ENCODE measurements around the gene SDSL.

Gene SDSL

GRCh38 chr12:113436993-113437728, 15.0 kb downstream of the SDSL start:
- H3K27ac ChIP-seq = no peak overlapping the region
- TF ChIP-seq, protein P1, sequence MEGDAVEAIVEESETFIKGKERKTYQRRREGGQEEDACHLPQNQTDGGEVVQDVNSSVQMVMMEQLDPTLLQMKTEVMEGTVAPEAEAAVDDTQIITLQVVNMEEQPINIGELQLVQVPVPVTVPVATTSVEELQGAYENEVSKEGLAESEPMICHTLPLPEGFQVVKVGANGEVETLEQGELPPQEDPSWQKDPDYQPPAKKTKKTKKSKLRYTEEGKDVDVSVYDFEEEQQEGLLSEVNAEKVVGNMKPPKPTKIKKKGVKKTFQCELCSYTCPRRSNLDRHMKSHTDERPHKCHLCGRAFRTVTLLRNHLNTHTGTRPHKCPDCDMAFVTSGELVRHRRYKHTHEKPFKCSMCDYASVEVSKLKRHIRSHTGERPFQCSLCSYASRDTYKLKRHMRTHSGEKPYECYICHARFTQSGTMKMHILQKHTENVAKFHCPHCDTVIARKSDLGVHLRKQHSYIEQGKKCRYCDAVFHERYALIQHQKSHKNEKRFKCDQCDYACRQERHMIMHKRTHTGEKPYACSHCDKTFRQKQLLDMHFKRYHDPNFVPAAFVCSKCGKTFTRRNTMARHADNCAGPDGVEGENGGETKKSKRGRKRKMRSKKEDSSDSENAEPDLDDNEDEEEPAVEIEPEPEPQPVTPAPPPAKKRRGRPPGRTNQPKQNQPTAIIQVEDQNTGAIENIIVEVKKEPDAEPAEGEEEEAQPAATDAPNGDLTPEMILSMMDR (conservative IDR thresholded peaks at IDR 0.05) = no peak

- H3K27ac ChIP-seq = no peak overlapping the region
- TF ChIP-seq, protein P1 (conservative IDR thresholded peaks at IDR 0.05) = no peak
Measured at GRCh38 chr12:113437729-113438100, 15.5 kb downstream of the SDSL start.

DNA sequence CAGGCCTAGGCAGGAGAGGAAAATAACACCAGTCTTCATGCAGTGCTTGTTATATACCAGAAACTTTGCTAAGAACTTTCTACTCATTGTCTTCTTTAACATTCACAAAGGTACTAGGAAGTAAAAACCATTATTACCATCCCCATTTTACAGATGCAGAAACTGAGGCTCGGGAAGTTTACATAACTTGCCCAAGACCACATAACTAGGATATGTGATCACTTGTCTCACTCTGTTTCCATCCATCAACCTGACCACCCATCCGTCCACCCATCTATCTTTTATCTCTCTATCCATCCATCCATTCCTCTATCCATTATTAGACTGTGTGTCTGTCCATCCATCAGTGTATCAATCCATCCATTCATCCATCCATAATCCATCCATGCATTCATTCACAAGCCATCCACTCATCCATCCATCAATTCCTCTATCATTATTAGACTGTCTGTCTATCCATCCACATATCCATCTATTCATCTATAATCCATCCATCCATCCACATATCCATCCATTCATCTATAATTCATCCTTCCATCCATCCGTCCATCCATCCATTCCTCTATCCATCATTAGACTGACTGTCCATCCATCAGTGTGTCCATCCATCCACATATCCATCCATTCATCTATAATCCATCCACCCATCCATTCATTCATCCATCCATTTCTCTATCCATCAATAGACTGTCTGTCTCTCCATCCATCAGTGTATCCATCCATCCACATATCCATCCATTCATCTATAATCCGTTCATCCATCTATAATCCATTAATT, 16.5 kb downstream of the SDSL start:
- TF ChIP-seq, protein P1 (conservative IDR thresholded peaks at IDR 0.05) = no peak
- no peak overlapping the region for H3K27ac ChIP-seq

DNA sequence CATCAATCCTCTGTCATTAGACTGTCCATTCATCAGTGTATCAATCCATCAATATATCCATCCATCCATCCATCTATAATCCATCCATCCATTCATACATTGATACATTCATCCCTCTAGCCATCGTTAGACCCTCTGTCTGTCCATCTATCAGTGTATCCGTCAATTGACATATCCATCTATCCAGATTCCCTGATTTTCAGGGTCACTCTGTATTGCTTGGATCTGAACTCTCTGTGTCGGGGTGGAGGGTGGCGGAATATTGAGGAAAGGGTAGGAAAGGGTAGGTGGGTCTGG, 17.1 kb downstream of the SDSL start:
- no peak overlapping the region for H3K27ac ChIP-seq
- TF ChIP-seq, protein P1 (conservative IDR thresholded peaks at IDR 0.05) = no peak

GRCh38 chr12:113439606-113440030, 17.4 kb downstream of the SDSL start:
- no peak overlapping the region for H3K27ac ChIP-seq
- TF ChIP-seq, protein P1 (conservative IDR thresholded peaks at IDR 0.05) = peak; percentile 88

GRCh38 chr12:113440336-113440735, 18.2 kb downstream of the SDSL start:
- TF ChIP-seq, protein P1 (conservative IDR thresholded peaks at IDR 0.05) = no peak
- H3K27ac ChIP-seq = no peak overlapping the region

- TF ChIP-seq, protein P1 (conservative IDR thresholded peaks at IDR 0.05) = no peak
- no peak overlapping the region for H3K27ac ChIP-seq
Measured at GRCh38 chr12:113440947-113441782, 19.0 kb downstream of the SDSL start.

Measured in VCaP (cell line).